Activated CD8-positive, alpha-beta T cell treated with anti-CD3 and anti-CD28 coated beads for 36 hours (primary cell): Measurements from ENCODE around the gene DDX51. TPM values are rescaled to one million over a fixed set of nuclear protein-coding genes. Genes with fewer than 3 reads are reported as not detected.

Source experiments
- ATAC-seq: fragments of 200-7000 bp; cut with Tn5 transposase; one replicate; pipeline ENCODE4 v1.10.0; 2021; ENCODE audit warnings: mild to moderate bottlenecking, moderate library complexity
- CTCF ChIA-PET: fragments of 350-600 bp; sonication (Branson Sonifier 250); formaldehyde crosslinking; loops from one replicate; lab custom pipeline; 2021; ENCODE audit warnings: antibody characterized with exemption; lab: Charles Lee
- POLR2A ChIA-PET: fragments of 350-600 bp; sonication (Branson Sonifier 250); formaldehyde crosslinking; loops from one replicate; lab custom pipeline; 2021; ENCODE audit warnings: antibody characterized with exemption; lab: Charles Lee
- DNase-seq: peaks from one replicate; pipeline ENCODE4 v3.0.0-alpha.2; 2020
- H3K27ac Mint-ChIP-seq: one replicate; pipeline ENCODE4 v1.8.0; 2021; ENCODE audit warnings: mild to moderate bottlenecking, mixed read lengths
- H3K27me3 Mint-ChIP-seq: one replicate; pipeline ENCODE4 v1.8.0; 2021; ENCODE audit warnings: mixed read lengths
- H3K36me3 Mint-ChIP-seq: one replicate; pipeline ENCODE4 v1.8.0; 2021; ENCODE audit warnings: low read depth, mixed read lengths
- H3K4me1 Mint-ChIP-seq: one replicate; pipeline ENCODE4 v1.8.0; 2021; ENCODE audit warnings: low read depth, mixed read lengths
- H3K4me3 Mint-ChIP-seq: one replicate; pipeline ENCODE4 v1.8.0; 2021; ENCODE audit warnings: mild to moderate bottlenecking, moderate library complexity, mixed read lengths
- H3K9me3 Mint-ChIP-seq: one replicate; pipeline ENCODE4 v1.8.0; 2021; ENCODE audit warnings: mixed read lengths
- intact Hi-C: fragments of 100-400 bp; cut with micrococcal nuclease; formaldehyde crosslinking; loops from one replicate; pipeline ENCODE4 v1.10.0; 2022
- total RNA-seq, 2 experiments: library from RNA; stranded (reverse); gene quantifications; one replicate each; pipeline ENCODE4 v1.2.3, GENCODE V29; 2021
- TF ChIP-seq, protein P1 (sequence below): fragments of 200-600 bp; IDR thresholded peaks from one replicate; pipeline ENCODE4 v1.8.0; 2022; ENCODE audit warnings: antibody characterized with exemption, mild to moderate bottlenecking

The DDX51 gene, protein sequence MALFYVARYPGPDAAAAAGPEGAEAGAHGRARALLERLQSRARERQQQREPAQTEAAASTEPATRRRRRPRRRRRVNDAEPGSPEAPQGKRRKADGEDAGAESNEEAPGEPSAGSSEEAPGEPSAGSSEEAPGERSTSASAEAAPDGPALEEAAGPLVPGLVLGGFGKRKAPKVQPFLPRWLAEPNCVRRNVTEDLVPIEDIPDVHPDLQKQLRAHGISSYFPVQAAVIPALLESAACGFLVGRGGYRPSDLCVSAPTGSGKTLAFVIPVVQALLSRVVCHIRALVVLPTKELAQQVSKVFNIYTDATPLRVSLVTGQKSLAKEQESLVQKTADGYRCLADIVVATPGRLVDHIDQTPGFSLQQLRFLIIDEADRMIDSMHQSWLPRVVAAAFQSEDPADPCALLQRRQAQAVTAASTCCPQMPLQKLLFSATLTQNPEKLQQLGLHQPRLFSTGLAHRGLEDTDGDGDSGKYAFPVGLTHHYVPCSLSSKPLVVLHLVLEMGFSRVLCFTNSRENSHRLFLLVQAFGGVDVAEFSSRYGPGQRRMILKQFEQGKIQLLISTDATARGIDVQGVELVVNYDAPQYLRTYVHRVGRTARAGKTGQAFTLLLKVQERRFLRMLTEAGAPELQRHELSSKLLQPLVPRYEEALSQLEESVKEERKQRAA
- 10 to 100 TPM; 24.1 to 25.5 TPM for total RNA-seq

DNA sequence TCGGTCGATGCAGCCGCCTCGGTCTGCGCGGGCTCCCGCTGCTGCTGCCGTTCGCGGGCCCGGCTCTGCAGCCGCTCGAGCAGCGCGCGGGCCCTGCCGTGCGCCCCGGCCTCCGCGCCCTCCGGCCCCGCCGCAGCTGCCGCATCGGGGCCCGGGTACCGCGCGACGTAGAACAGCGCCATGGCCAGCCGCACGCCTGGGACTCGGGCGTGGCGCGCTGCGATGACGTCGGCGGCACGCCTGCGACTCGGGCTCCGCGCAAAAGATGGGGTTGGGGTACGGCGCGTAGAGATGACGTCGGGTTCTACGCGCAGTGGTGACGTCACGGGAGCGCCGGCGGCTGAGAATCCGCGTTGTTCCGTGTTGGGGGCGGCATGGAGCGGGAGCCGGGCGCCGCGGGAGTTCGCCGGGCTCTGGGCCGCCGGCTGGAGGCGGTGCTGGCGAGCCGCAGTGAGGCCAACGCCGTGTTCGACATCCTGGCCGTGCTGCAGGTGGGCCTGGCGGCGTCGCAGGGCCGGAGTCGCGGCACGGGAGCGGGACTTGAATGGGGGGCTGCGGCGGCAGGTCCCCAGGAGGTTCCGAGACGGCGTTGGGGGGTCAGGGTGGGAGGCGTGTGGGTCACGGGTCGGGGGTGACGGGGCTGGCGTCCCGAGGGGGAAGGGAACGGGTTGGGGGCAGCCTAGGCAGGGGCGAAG lies at the start of gene DDX51, which contains the start of gene NOC4L:
DDX51 (minus strand) TSS at position 205 of the 695 bp plus-strand sequence; CDS start at position 182, 23 bp downstream.
NOC4L (plus strand) TSS at position 343 of the 695 bp plus-strand sequence; CDS start at position 375, 32 bp downstream.
- CTCF ChIA-PET, result interaction anchor here (1.4 kb wide), 1 partner anchor 10 kb away, joined by 5 read pairs; no protein-coding TSS in a partner anchor
- intact Hi-C loops, result no loop called here
- Mint-ChIP-seq H3K36me3 (peaks cover 19% of the 10 kb centered on the region), H3K9me3 (no peaks in the 10 kb centered on the region), H3K4me3 (peak within 1 kb of the TSS; percentile 90), H3K4me1 (peaks cover 25% of the 10 kb centered on the region), H3K27ac (peak within 1 kb of the TSS; percentile 90), H3K27me3 (no peaks in the 10 kb centered on the region)
- TF ChIP-seq, protein P1, sequence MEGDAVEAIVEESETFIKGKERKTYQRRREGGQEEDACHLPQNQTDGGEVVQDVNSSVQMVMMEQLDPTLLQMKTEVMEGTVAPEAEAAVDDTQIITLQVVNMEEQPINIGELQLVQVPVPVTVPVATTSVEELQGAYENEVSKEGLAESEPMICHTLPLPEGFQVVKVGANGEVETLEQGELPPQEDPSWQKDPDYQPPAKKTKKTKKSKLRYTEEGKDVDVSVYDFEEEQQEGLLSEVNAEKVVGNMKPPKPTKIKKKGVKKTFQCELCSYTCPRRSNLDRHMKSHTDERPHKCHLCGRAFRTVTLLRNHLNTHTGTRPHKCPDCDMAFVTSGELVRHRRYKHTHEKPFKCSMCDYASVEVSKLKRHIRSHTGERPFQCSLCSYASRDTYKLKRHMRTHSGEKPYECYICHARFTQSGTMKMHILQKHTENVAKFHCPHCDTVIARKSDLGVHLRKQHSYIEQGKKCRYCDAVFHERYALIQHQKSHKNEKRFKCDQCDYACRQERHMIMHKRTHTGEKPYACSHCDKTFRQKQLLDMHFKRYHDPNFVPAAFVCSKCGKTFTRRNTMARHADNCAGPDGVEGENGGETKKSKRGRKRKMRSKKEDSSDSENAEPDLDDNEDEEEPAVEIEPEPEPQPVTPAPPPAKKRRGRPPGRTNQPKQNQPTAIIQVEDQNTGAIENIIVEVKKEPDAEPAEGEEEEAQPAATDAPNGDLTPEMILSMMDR, result no peak
- ATAC-seq, result peak; percentile 94
- POLR2A ChIA-PET, result interaction anchor here (1.2 to 1.4 kb wide), 3 partner anchors 13 to 45 kb away, joined by 3 to 8 read pairs (median 4); no protein-coding TSS in a partner anchor
- DNase-seq, result peak; percentile 95

DNA sequence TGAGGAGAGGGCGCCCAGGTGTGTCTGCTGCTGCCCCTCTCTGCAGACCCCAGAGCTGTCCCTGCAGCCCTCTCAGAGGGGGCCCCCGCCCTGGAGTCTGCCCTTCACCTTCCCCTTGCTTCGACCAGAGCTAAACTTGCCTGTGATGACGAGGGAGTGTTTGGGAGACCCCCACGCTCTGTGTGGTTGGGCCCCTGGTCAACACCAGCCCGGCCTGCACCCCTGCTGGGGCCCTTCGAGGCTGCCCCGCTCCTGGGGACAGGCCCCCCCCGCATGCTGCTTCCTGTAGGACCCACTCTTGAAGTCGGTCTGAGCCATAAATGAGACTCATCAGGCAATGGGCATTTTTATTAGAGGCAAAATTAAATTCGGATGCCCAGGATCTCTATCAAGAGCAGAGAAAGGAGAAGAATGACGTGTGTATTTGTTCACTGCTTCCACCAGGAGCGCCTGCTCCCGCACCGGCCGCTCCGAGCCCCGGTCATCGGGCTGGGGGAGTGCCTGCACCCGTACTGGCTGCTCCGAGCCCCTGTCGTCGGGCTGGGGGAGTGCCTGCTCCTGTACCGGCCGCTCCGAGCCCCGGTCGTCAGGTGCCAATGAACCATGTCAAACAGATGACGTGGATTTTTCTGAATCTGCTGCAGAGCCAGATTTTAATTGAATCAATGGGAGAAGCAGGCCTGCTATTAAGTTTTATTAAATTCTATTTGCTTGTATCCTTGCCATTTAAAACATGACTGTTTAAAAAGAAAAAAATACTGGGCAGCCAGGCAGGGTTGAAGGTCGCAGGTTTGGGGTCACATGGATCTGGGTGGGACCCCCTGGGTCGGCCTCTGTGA lies 47.8 kb upstream of the DDX51 start:
- CTCF ChIA-PET, result no interaction called here
- intact Hi-C loops, result no loop called here
- no peak overlapping the region for H3K4me3 Mint-ChIP-seq
- no peaks in the 10 kb centered on the region for H3K27me3 Mint-ChIP-seq
- no peak for ATAC-seq
- H3K36me3 Mint-ChIP-seq, result peaks cover 7% of the 10 kb centered on the region
- DNase-seq, result no peak
- H3K27ac Mint-ChIP-seq, result no peak overlapping the region
- TF ChIP-seq, protein P1, result no peak
- POLR2A ChIA-PET, result no interaction called here
- H3K4me1 Mint-ChIP-seq, result peaks cover 14% of the 10 kb centered on the region
- H3K9me3 Mint-ChIP-seq, result peaks cover 9% of the 10 kb centered on the region

DNA sequence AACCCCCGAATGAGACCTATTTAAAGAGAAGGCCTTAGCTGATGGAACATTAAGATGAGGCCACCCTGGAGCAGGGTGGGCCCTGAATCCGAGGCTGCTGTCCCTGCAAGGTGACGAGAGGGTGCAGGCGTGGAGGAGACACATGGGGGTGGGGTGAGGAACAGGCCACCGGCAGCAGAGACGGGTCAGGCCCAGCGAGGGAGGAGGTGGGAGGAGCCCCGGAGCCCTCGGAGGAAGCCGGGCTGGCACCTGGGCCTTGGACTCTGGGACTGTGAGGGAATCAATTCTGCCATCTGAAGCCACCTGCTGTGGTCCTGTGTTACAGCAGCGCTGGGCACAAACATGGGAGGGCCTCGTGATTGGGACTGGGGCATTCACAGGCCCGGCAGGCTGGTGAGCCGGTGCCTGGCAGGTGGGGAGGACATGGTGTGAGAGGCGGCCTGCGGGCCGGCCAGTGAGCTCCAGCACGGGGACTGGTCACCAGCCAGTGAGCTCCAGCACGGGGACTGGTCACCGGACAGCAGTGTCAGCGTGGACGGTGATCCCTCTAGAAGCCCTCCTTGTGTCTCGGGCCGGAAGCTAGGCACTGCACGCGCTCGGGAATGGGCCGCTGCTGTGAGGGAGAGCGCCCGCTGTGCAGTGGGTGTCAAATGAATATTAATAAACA lies 46.8 kb upstream of the DDX51 start:
- intact Hi-C loops, result no loop called here

More for the DNA sequence above, 46.8 kb upstream of the DDX51 start:
- ATAC-seq, result no peak
- no peaks in the 10 kb centered on the region for H3K27me3 Mint-ChIP-seq
- peaks cover 7% of the 10 kb centered on the region for H3K36me3 Mint-ChIP-seq
- DNase-seq, result no peak
- H3K9me3 Mint-ChIP-seq, result peaks cover 9% of the 10 kb centered on the region
- ChIA-PET CTCF (no interaction called here), POLR2A (no interaction called here)
- H3K4me1 Mint-ChIP-seq, result peaks cover 22% of the 10 kb centered on the region
- H3K27ac Mint-ChIP-seq, result no peak overlapping the region
- TF ChIP-seq, protein P1, result no peak
- peak overlapping the region; percentile 85 for H3K4me3 Mint-ChIP-seq
